Breast epithelium (tissue), 4 donors: ENCODE measurements around the gene LYSMD1. TPM values are rescaled to one million over a fixed set of nuclear protein-coding genes. Genes with fewer than 3 reads are reported as not detected.

ENCODE experiments used
- DNase-seq, 2 donors: peaks; one replicate each; pipeline ENCODE4 v3.0.0-alpha.2; 2019; ENCODE audit warnings: low spot score in 2 of 2
- H3K27ac ChIP-seq, 2 donors: fragments of 200-600 bp; sonication (generic) in 1 of 2; one replicate each; pipeline ENCODE4 v1.5.1; 2016 to 2019; ENCODE audit warnings: mild to moderate bottlenecking in 1 of 2
- H3K27me3 ChIP-seq, 2 donors: fragments of 200-600 bp; sonication (generic) in 1 of 2; one replicate each; pipeline versions ENCODE4 v1.5.1 to v1.6.0; 2017 to 2019; ENCODE audit warnings: control low read depth in 1 of 2, mild to moderate bottlenecking in 1 of 2
- H3K36me3 ChIP-seq: fragments of 200-600 bp; one replicate; pipeline ENCODE4 v1.5.1; 2019
- H3K4me1 ChIP-seq, 2 donors: fragments of 200-600 bp; sonication (generic); one replicate each; pipeline ENCODE4 v1.5.1; 2016 to 2019; ENCODE audit warnings: control low read depth in 1 of 2
- H3K4me3 ChIP-seq, 3 donors: fragments of 200-600 bp; sonication (generic); 1 replicate in 2 of 3; 2 replicates in 1 of 3; pipeline ENCODE4 v1.5.1; 2016 to 2019; ENCODE audit warnings: mild to moderate bottlenecking in 3 of 3, moderate library complexity in 2 of 3
- H3K9me3 ChIP-seq, 2 donors: fragments of 200-600 bp; sonication (generic) in 1 of 2; one replicate each; pipeline ENCODE4 v1.5.1; 2016 to 2019; ENCODE audit warnings: control low read depth in 1 of 2
- POLR2A ChIP-seq: fragments of 450-650 bp; IDR thresholded peaks from one replicate; pipeline ENCODE4 v1.6.1; 2016; ENCODE audit warnings: antibody characterized with exemption, mild to moderate bottlenecking, moderate library complexity
- POLR2AphosphoS5 ChIP-seq, 3 donors: sonication (generic); formaldehyde crosslinking; IDR thresholded peaks; one replicate each; pipeline ENCODE4 v1.6.1; 2017; ENCODE audit warnings: antibody characterized with exemption in 3 of 3
- intact Hi-C: fragments of 100-400 bp; cut with DNase I; formaldehyde crosslinking; loops from one replicate; pipeline ENCODE4 v1.15.1; 2023; ENCODE audit warnings: low total_unique reads
- total RNA-seq, 3 donors: library from RNA; depleted of rRNA; stranded (reverse); fragments of >200 nt; gene quantifications; one replicate each; pipeline ENCODE4 v1.1.0, GENCODE V29; 2016
- TF ChIP-seq, protein P1 (sequence below), 3 donors: fragments of 450-650 bp; IDR thresholded peaks; one replicate each; pipeline ENCODE4 v1.5.1; 2016 to 2017; ENCODE audit warnings: antibody characterized with exemption in 3 of 3, mild to moderate bottlenecking in 3 of 3, moderate library complexity in 3 of 3

Gene LYSMD1
- total RNA-seq, 3 donors from 2014 or later, result 11.7 to 17.0 (median 14.8) TPM

GRCh38 chr1:151159373-151159772, 6.3 kb downstream of the LYSMD1 start:
- no peaks in the 10 kb centered on the region for H3K36me3 ChIP-seq
- TF ChIP-seq POLR2AphosphoS5 (IDR thresholded peaks at IDR 0.05) (no peak), POLR2A (no peak)
- TF ChIP-seq, protein P1, sequence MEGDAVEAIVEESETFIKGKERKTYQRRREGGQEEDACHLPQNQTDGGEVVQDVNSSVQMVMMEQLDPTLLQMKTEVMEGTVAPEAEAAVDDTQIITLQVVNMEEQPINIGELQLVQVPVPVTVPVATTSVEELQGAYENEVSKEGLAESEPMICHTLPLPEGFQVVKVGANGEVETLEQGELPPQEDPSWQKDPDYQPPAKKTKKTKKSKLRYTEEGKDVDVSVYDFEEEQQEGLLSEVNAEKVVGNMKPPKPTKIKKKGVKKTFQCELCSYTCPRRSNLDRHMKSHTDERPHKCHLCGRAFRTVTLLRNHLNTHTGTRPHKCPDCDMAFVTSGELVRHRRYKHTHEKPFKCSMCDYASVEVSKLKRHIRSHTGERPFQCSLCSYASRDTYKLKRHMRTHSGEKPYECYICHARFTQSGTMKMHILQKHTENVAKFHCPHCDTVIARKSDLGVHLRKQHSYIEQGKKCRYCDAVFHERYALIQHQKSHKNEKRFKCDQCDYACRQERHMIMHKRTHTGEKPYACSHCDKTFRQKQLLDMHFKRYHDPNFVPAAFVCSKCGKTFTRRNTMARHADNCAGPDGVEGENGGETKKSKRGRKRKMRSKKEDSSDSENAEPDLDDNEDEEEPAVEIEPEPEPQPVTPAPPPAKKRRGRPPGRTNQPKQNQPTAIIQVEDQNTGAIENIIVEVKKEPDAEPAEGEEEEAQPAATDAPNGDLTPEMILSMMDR (IDR thresholded peaks at IDR 0.05), result no peak
- peaks cover 3 to 5% of the 10 kb centered on the region in 2 donors for H3K4me1 ChIP-seq
- no peaks in the 10 kb centered on the region for H3K27me3 ChIP-seq
- H3K4me3 ChIP-seq, result no peak overlapping the region
- no peak overlapping the region for H3K27ac ChIP-seq
- intact Hi-C loops, result no loop called here
- DNase-seq, result no peak
- H3K9me3 ChIP-seq, result no peaks in the 10 kb centered on the region

DNA sequence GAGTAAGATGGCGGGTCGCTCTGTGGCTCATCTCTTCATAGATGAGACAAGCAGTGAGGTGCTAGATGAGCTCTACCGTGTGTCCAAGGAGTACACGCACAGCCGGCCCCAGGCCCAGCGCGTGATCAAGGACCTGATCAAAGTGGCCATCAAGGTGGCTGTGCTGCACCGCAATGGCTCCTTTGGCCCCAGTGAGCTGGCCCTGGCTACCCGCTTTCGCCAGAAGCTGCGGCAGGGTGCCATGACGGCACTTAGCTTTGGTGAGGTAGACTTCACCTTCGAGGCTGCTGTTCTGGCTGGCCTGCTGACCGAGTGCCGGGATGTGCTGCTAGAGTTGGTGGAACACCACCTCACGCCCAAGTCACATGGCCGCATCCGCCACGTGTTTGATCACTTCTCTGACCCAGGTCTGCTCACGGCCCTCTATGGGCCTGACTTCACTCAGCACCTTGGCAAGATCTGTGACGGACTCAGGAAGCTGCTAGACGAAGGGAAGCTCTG, 6.9 kb downstream of the LYSMD1 start:
- no peaks in the 10 kb centered on the region for H3K9me3 ChIP-seq
- no peak overlapping the region for H3K27ac ChIP-seq
- no peaks in the 10 kb centered on the region for H3K36me3 ChIP-seq
- H3K4me3 ChIP-seq, result no peak overlapping the region
- TF ChIP-seq, protein P1 (IDR thresholded peaks at IDR 0.05), result no peak
- TF ChIP-seq POLR2AphosphoS5 (IDR thresholded peaks at IDR 0.05), result no peak
- TF ChIP-seq POLR2A, result no peak
- H3K27me3 ChIP-seq, result no peaks in the 10 kb centered on the region
- intact Hi-C loops, result no loop called here
- DNase-seq, result no peak
- H3K4me1 ChIP-seq, result no peaks in the 10 kb centered on the region

GRCh38 chr1:151158326-151158725, 7.4 kb downstream of the LYSMD1 start:
- H3K36me3 ChIP-seq, result no peaks in the 10 kb centered on the region
- no peaks in the 10 kb centered on the region for H3K27me3 ChIP-seq
- no peak overlapping the region for H3K27ac ChIP-seq
- H3K9me3 ChIP-seq, result no peaks in the 10 kb centered on the region
- TF ChIP-seq POLR2A, result no peak
- TF ChIP-seq, protein P1 (IDR thresholded peaks at IDR 0.05), result no peak
- no peak for TF ChIP-seq POLR2AphosphoS5 (IDR thresholded peaks at IDR 0.05)
- DNase-seq, result no peak
- no peaks in the 10 kb centered on the region for H3K4me1 ChIP-seq
- H3K4me3 ChIP-seq, result no peak overlapping the region
- intact Hi-C loops, result no loop called here

GRCh38 chr1:151157067-151157531, 8.6 kb downstream of the LYSMD1 start:
- peak overlapping the region; percentile 21 to 43 (median 35) for H3K4me3 ChIP-seq
- no peak for TF ChIP-seq POLR2A
- TF ChIP-seq POLR2AphosphoS5 (IDR thresholded peaks at IDR 0.05), result no peak
- TF ChIP-seq, protein P1 (IDR thresholded peaks at IDR 0.05), result no peak
- no peaks in the 10 kb centered on the region for H3K27me3 ChIP-seq
- no peaks in the 10 kb centered on the region for H3K9me3 ChIP-seq
- H3K4me1 ChIP-seq, result no peaks in the 10 kb centered on the region
- H3K36me3 ChIP-seq, result no peaks in the 10 kb centered on the region
- intact Hi-C loops, result no loop called here
- DNase-seq, result no peak
- H3K27ac ChIP-seq, result no peak overlapping the region

DNA sequence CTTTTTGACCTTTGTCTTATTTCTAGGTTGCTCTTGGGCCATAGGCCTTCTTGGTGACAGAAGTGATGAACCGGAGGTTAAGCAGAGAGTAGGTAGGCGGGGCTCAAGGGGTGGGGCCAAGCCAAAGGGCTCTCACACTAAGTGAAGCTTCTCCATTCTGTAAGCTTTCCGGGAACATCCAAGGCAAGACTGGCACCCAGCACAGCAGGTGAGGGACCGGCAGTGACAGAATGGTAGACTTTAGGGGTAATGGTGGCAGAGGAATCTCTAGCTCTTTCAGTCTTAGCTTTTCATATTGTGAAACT, 9.2 kb downstream of the LYSMD1 start, which contains the start of gene TNFAIP8L2:
TSS of gene TNFAIP8L2 (plus strand) at position 135 of the 305 bp plus-strand sequence. CDS start 2,049 bp downstream, outside the sequence.
- Histone ChIP-seq H3K4me3 (peak within 1 kb of the TSS; percentile 21 to 43 (median 35)), H3K36me3 (no peaks in the 10 kb centered on the region), H3K27ac (no peak within 1 kb of the TSS), H3K9me3 (no peaks in the 10 kb centered on the region), H3K27me3 (no peaks in the 10 kb centered on the region), H3K4me1 (no peaks in the 10 kb centered on the region)
- intact Hi-C loops, result no loop called here
- no peak for DNase-seq
- TF ChIP-seq POLR2A (no peak), POLR2AphosphoS5 (IDR thresholded peaks at IDR 0.05) (no peak)
- TF ChIP-seq, protein P1 (IDR thresholded peaks at IDR 0.05), result no peak
